ENCODE results near the gene CELF2.

DNA sequence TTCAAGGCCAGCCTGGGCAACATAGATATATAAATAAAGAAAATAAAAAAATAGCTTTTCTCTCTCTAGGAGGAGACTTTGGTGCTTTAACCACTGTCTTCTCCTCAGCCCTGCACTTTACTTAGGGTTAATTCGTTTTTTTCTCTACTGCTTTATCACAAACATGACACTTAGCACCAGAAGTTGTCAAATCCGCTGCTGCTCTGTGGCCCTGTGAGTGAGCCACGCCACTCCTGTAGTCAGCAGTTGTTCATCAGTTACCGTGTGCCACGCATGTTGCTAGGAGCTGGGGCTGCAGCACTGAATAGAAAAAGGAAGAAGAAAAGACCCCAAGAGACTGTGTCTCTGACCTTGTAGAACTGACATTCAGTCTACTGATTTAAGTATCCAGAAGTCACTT lies 232.6 kb downstream of the CELF2 start:
- TF ChIP-seq, protein P1, sequence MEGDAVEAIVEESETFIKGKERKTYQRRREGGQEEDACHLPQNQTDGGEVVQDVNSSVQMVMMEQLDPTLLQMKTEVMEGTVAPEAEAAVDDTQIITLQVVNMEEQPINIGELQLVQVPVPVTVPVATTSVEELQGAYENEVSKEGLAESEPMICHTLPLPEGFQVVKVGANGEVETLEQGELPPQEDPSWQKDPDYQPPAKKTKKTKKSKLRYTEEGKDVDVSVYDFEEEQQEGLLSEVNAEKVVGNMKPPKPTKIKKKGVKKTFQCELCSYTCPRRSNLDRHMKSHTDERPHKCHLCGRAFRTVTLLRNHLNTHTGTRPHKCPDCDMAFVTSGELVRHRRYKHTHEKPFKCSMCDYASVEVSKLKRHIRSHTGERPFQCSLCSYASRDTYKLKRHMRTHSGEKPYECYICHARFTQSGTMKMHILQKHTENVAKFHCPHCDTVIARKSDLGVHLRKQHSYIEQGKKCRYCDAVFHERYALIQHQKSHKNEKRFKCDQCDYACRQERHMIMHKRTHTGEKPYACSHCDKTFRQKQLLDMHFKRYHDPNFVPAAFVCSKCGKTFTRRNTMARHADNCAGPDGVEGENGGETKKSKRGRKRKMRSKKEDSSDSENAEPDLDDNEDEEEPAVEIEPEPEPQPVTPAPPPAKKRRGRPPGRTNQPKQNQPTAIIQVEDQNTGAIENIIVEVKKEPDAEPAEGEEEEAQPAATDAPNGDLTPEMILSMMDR (conservative IDR thresholded peaks at IDR 0.05; ENCODE audit: low read depth, low read length): no peak
- TF ChIP-seq POLR2A (IDR thresholded peaks at IDR 0.05; ENCODE audit: low read depth, low read length) (no peak), FOS (IDR thresholded peaks at IDR 0.05; ENCODE audit: low read depth, low read length) (no peak), SMC3 (IDR thresholded peaks at IDR 0.05; ENCODE audit: low read depth, low read length) (no peak), MAZ (IDR thresholded peaks at IDR 0.05; ENCODE audit: borderline replicate concordance, low read depth, low read length) (no peak), RFX5 (IDR thresholded peaks at IDR 0.05; ENCODE audit: low read depth, low read length) (no peak), CEBPB (IDR thresholded peaks at IDR 0.05; ENCODE audit: low read depth, low read length) (no peak), MXI1 (IDR thresholded peaks at IDR 0.05; ENCODE audit: borderline replicate concordance, low read depth, low read length) (no peak), RAD21 (IDR thresholded peaks at IDR 0.05; ENCODE audit: low read length) (no peak), MAFK (IDR thresholded peaks at IDR 0.05; ENCODE audit: low read depth, low read length) (no peak), BHLHE40 (IDR thresholded peaks at IDR 0.05; ENCODE audit: low read depth, low read length) (no peak), NFE2L2 (IDR thresholded peaks at IDR 0.05; ENCODE audit: low read depth, low read length) (no peak)
- TF ChIP-seq, protein P2, sequence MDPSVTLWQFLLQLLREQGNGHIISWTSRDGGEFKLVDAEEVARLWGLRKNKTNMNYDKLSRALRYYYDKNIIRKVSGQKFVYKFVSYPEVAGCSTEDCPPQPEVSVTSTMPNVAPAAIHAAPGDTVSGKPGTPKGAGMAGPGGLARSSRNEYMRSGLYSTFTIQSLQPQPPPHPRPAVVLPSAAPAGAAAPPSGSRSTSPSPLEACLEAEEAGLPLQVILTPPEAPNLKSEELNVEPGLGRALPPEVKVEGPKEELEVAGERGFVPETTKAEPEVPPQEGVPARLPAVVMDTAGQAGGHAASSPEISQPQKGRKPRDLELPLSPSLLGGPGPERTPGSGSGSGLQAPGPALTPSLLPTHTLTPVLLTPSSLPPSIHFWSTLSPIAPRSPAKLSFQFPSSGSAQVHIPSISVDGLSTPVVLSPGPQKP (IDR thresholded peaks at IDR 0.05; ENCODE audit: borderline replicate concordance, low read depth, low read length): no peak
- TF ChIP-seq, protein P3, sequence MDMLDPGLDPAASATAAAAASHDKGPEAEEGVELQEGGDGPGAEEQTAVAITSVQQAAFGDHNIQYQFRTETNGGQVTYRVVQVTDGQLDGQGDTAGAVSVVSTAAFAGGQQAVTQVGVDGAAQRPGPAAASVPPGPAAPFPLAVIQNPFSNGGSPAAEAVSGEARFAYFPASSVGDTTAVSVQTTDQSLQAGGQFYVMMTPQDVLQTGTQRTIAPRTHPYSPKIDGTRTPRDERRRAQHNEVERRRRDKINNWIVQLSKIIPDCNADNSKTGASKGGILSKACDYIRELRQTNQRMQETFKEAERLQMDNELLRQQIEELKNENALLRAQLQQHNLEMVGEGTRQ (IDR thresholded peaks at IDR 0.05; ENCODE audit: low read depth, low read length): no peak
